Trophoblast cell (in vitro differentiated cells and primary cell): ENCODE results near the gene TMCO2.

Experiments used
- DNase-seq, 2 donors: peaks; one replicate each; pipeline ENCODE4 v3.0.0-alpha.2; 2016
- H2AFZ ChIP-seq: 2 replicates; pipeline ENCODE4 v1.6.1; 2013; ENCODE audit warnings: low read length, moderate library complexity, mild to moderate bottlenecking; ENCODE audit not compliant: insufficient read depth, poor library complexity
- H2AK5ac ChIP-seq: 2 replicates; pipeline ENCODE4 v1.6.1; 2013; ENCODE audit warnings: mild to moderate bottlenecking, low read length
- H2BK120ac ChIP-seq: 2 replicates; pipeline ENCODE4 v1.6.1; 2013; ENCODE audit warnings: low read length, mild to moderate bottlenecking, moderate library complexity; ENCODE audit not compliant: insufficient read depth, poor library complexity
- H2BK12ac ChIP-seq: 2 replicates; pipeline ENCODE4 v1.6.1; 2013; ENCODE audit warnings: mild to moderate bottlenecking, low read length, moderate library complexity
- H2BK5ac ChIP-seq: 2 replicates; pipeline ENCODE4 v1.6.1; 2013; ENCODE audit warnings: low read length, low read depth, moderate library complexity, mild to moderate bottlenecking; ENCODE audit not compliant: poor library complexity
- H3K14ac ChIP-seq: 2 replicates; pipeline ENCODE4 v1.6.1; 2013; ENCODE audit warnings: mild to moderate bottlenecking, low read length
- H3K18ac ChIP-seq: 2 replicates; pipeline ENCODE4 v1.6.1; 2013; ENCODE audit warnings: mild to moderate bottlenecking, low read length
- H3K23ac ChIP-seq: 2 replicates; pipeline ENCODE4 v1.6.1; 2013; ENCODE audit warnings: low read length
- H3K27ac ChIP-seq: 2 replicates; pipeline ENCODE4 v1.5.1; 2013; ENCODE audit warnings: low read depth, mild to moderate bottlenecking, inconsistent platforms, low read length, moderate library complexity
- H3K27me3 ChIP-seq: 2 replicates; pipeline ENCODE4 v1.6.1; 2013; ENCODE audit warnings: inconsistent platforms, mild to moderate bottlenecking, low read length, moderate library complexity; ENCODE audit not compliant: insufficient read depth
- H3K36me3 ChIP-seq, 2 experiments: 1 replicate in 1 of 2; 2 replicates in 1 of 2; pipeline ENCODE4 v1.6.1; 2013; ENCODE audit warnings: low read length in 2 of 2, mild to moderate bottlenecking in 2 of 2, moderate library complexity in 1 of 2; ENCODE audit not compliant: insufficient read depth in 2 of 2, control insufficient read depth in 1 of 2
- H3K4ac ChIP-seq: 2 replicates; pipeline ENCODE4 v1.6.1; 2013; ENCODE audit warnings: low read depth, mild to moderate bottlenecking, low read length, moderate library complexity
- H3K4me1 ChIP-seq, 2 experiments: 1 replicate in 1 of 2; 2 replicates in 1 of 2; pipeline ENCODE4 v1.6.1; 2013; ENCODE audit warnings: low read length in 2 of 2, mild to moderate bottlenecking in 2 of 2, moderate library complexity in 1 of 2; ENCODE audit not compliant: insufficient read depth in 2 of 2, control insufficient read depth in 1 of 2
- H3K4me2 ChIP-seq: 2 replicates; pipeline ENCODE4 v1.6.1; 2013; ENCODE audit warnings: inconsistent platforms, mild to moderate bottlenecking, low read length, moderate library complexity
- H3K4me3 ChIP-seq: 2 replicates; pipeline ENCODE4 v1.5.1; 2013; ENCODE audit warnings: mild to moderate bottlenecking, low read depth, low read length, inconsistent platforms
- H3K79me1 ChIP-seq: one replicate; pipeline ENCODE4 v1.6.1; 2013; ENCODE audit warnings: low read length
- H3K79me2 ChIP-seq: 2 replicates; pipeline ENCODE4 v1.6.1; 2013; ENCODE audit warnings: low read length, mild to moderate bottlenecking; ENCODE audit not compliant: control insufficient read depth, insufficient read depth, poor library complexity
- H3K9ac ChIP-seq: 2 replicates; pipeline ENCODE4 v1.6.1; 2013; ENCODE audit warnings: mild to moderate bottlenecking, low read length
- H3K9me3 ChIP-seq: 2 replicates; pipeline ENCODE4 v1.6.1; 2013; ENCODE audit warnings: low read depth, mild to moderate bottlenecking, control low read depth, inconsistent platforms, low read length; ENCODE audit not compliant: insufficient read depth
- H4K12ac ChIP-seq: 2 replicates; pipeline ENCODE4 v1.6.1; 2013; ENCODE audit warnings: low read depth, mild to moderate bottlenecking, low read length, moderate library complexity
- H4K8ac ChIP-seq: 2 replicates; pipeline ENCODE4 v1.6.1; 2013; ENCODE audit warnings: low read depth, mild to moderate bottlenecking, low read length, moderate library complexity
- H4K91ac ChIP-seq: one replicate; pipeline ENCODE4 v1.6.1; 2013; ENCODE audit warnings: low read depth, mild to moderate bottlenecking, low read length, moderate library complexity
- WGBS: extraction: QIAGEN DNeasy Blood & Tissue Kit; methylation state at CpG from one replicate; pipeline ENCODE4 v1.1.7; 2013; ENCODE audit warnings: missing lambda C conversion rate; ENCODE audit not compliant: insufficient read length, insufficient coverage; ENCODE audit errors: extremely low coverage; 5-methylcytosine and 5-hydroxymethylcytosine counted together

TMCO2 gene

DNA sequence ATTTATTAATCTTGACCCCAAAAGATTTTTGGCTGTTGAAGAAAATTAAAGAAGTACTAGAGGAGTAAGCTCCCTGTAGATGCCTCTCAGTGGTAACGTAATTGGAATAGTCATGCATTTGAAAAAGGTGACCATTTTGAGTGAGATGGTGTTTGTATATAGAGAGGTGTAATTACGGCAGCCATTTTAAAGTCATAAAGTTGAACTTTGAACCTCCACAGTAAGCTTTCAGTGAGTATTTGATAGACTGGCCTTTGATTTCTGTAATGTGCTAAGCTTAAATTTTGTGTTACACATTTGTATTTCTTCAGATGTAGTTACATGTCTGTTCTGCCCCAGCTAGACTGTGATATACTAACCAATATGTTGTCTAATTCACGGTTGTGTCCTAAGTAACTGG, 21.5 kb upstream of the TMCO2 start:
- Histone ChIP-seq H3K23ac (no peak overlapping the region), H3K4me1 (no peaks in the 10 kb centered on the region), H3K27ac (no peak overlapping the region), H3K4ac (no peak overlapping the region), H3K27me3 (no peaks in the 10 kb centered on the region), H3K18ac (no peak overlapping the region), H3K36me3 (peaks cover 2 to 10% of the 10 kb centered on the region in 2 experiments), H3K4me2 (no peak overlapping the region), H2AK5ac (no peak overlapping the region), H3K79me2 (no peaks in the 10 kb centered on the region), H4K91ac (no peak overlapping the region), H2BK5ac (no peak overlapping the region), H2BK120ac (no peak overlapping the region), H2BK12ac (no peak overlapping the region), H4K12ac (no peak overlapping the region), H2AFZ (no peak overlapping the region), H3K79me1 (no peaks in the 10 kb centered on the region), H3K9ac (no peak overlapping the region), H3K14ac (no peak overlapping the region), H4K8ac (no peak overlapping the region), H3K4me3 (no peak overlapping the region), H3K9me3 (no peaks in the 10 kb centered on the region)
- no CpG with 5 or more reads among the region's 3 CpGs for WGBS
- no peak for DNase-seq

DNA sequence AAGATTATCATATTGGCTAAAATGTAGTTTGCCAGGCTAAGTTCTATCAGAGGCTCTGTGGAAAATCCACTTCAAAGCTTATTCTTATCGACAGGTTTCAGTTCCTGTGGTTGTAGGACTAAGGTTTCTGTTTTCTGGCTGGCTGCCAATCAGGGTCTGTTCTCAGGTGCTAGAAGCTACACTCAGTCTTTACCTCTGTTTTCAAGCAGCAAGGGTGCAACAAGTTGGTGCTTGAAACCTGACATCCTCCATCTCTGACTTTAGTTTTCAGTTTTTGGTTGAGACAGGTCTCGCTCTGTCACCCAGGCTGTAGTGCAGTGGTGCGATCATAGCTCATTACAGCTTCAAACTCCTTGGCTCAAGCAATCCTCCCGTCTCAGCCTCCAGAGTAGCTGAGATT, 15.3 kb upstream of the TMCO2 start:
- H3K27ac ChIP-seq: no peak overlapping the region
- H3K14ac ChIP-seq: no peak overlapping the region
- no peak overlapping the region for H3K4ac ChIP-seq
- no peak overlapping the region for H2BK12ac ChIP-seq
- H4K8ac ChIP-seq: no peak overlapping the region
- H3K23ac ChIP-seq: no peak overlapping the region
- H3K36me3 ChIP-seq: peaks cover 17 to 18% of the 10 kb centered on the region in 2 experiments
- H3K4me2 ChIP-seq: no peak overlapping the region
- H3K9me3 ChIP-seq: no peaks in the 10 kb centered on the region
- H2AFZ ChIP-seq: no peak overlapping the region
- no peak overlapping the region for H2AK5ac ChIP-seq
- H2BK120ac ChIP-seq: no peak overlapping the region
- WGBS: no CpG with 5 or more reads among the region's 4 CpGs
- no peak overlapping the region for H3K18ac ChIP-seq
- H3K4me1 ChIP-seq: no peaks in the 10 kb centered on the region
- no peaks in the 10 kb centered on the region for H3K79me1 ChIP-seq
- no peak overlapping the region for H2BK5ac ChIP-seq
- H3K4me3 ChIP-seq: no peak overlapping the region
- no peak overlapping the region for H3K9ac ChIP-seq
- no peak overlapping the region for H4K91ac ChIP-seq
- DNase-seq: no peak
- no peaks in the 10 kb centered on the region for H3K79me2 ChIP-seq
- no peaks in the 10 kb centered on the region for H3K27me3 ChIP-seq
- H4K12ac ChIP-seq: no peak overlapping the region

- Histone ChIP-seq H4K8ac (no peak overlapping the region), H3K4me1 (no peaks in the 10 kb centered on the region), H3K9ac (no peak overlapping the region), H3K79me2 (no peaks in the 10 kb centered on the region), H2BK120ac (no peak overlapping the region), H2AFZ (no peak overlapping the region), H2AK5ac (no peak overlapping the region), H3K27me3 (no peaks in the 10 kb centered on the region), H4K91ac (no peak overlapping the region), H4K12ac (no peak overlapping the region), H3K23ac (no peak overlapping the region), H3K18ac (no peak overlapping the region), H3K36me3 (peaks cover 2 to 19% of the 10 kb centered on the region in 2 experiments), H3K4me2 (no peak overlapping the region), H3K4me3 (no peak overlapping the region), H3K14ac (no peak overlapping the region), H3K4ac (no peak overlapping the region), H3K9me3 (no peaks in the 10 kb centered on the region), H2BK5ac (no peak overlapping the region), H2BK12ac (no peak overlapping the region), H3K27ac (no peak overlapping the region), H3K79me1 (no peaks in the 10 kb centered on the region)
- DNase-seq: no peak
- WGBS: no CpG with 5 or more reads among the region's 1 CpG
Observed at GRCh38 chr1:40239626-40240025, 8.1 kb upstream of the TMCO2 start.

GRCh38 chr1:40240390-40240789, 7.3 kb upstream of the TMCO2 start:
- Histone ChIP-seq H2AK5ac (no peak overlapping the region), H3K14ac (no peak overlapping the region), H3K27ac (no peak overlapping the region), H4K91ac (no peak overlapping the region), H3K4me2 (no peak overlapping the region), H4K8ac (no peak overlapping the region), H3K4me1 (no peaks in the 10 kb centered on the region), H3K27me3 (no peaks in the 10 kb centered on the region), H2AFZ (no peak overlapping the region), H3K79me1 (no peaks in the 10 kb centered on the region), H3K4ac (no peak overlapping the region), H3K9me3 (no peaks in the 10 kb centered on the region), H3K4me3 (no peak overlapping the region), H3K23ac (no peak overlapping the region), H4K12ac (no peak overlapping the region), H2BK12ac (no peak overlapping the region), H3K18ac (no peak overlapping the region), H3K9ac (no peak overlapping the region), H2BK120ac (no peak overlapping the region), H3K79me2 (no peaks in the 10 kb centered on the region), H3K36me3 (peaks cover 2 to 19% of the 10 kb centered on the region in 2 experiments), H2BK5ac (no peak overlapping the region)
- no CpG with 5 or more reads among the region's 2 CpGs for WGBS
- DNase-seq: no peak
